HepG2 (cell line): ENCODE data around the gene TCEANC2.

Experiments
- ATF2 ChIP-seq: sonication (generic); formaldehyde crosslinking; IDR thresholded peaks from 2 replicates; pipeline ENCODE4 v1.4.0; 2020; ENCODE audit warnings: missing genetic modification reagents
- CTCF ChIP-seq: sonication (generic); formaldehyde crosslinking; IDR thresholded peaks from 2 replicates; pipeline ENCODE4 v1.5.0; 2020; ENCODE audit warnings: mild to moderate bottlenecking, missing genetic modification reagents, moderate library complexity
- ELF1 ChIP-seq: sonication (generic); formaldehyde crosslinking; IDR thresholded peaks from 2 replicates; pipeline ENCODE4 v1.4.0; 2020; ENCODE audit warnings: missing genetic modification reagents
- ISL2 ChIP-seq: sonication (generic); formaldehyde crosslinking; IDR thresholded peaks from 2 replicates; pipeline ENCODE4 v1.5.0; 2020; ENCODE audit warnings: missing genetic modification reagents
- MYC ChIP-seq: sonication (generic); formaldehyde crosslinking; IDR thresholded peaks from 2 replicates; pipeline ENCODE4 v1.9.0; 2021; ENCODE audit warnings: missing genetic modification reagents, borderline replicate concordance
- TAF1 ChIP-seq: sonication (generic); formaldehyde crosslinking; IDR thresholded peaks from 2 replicates; pipeline ENCODE4 v1.4.0; 2020; ENCODE audit warnings: missing genetic modification reagents
- ZBTB10 ChIP-seq: sonication (generic); formaldehyde crosslinking; IDR thresholded peaks from 2 replicates; pipeline ENCODE4 v1.4.0; 2020; ENCODE audit warnings: missing genetic modification reagents, borderline replicate concordance
- ZHX1 ChIP-seq: sonication (generic); formaldehyde crosslinking; IDR thresholded peaks from 2 replicates; pipeline ENCODE4 v1.8.1; 2022; ENCODE audit warnings: low read depth, mild to moderate bottlenecking, missing genetic modification reagents
- ZNF274 ChIP-seq: sonication (generic); formaldehyde crosslinking; IDR thresholded peaks from 2 replicates; pipeline ENCODE4 v1.5.1; 2020; ENCODE audit warnings: mild to moderate bottlenecking, missing genetic modification reagents

GRCh38 chr1:54121482-54122134 lies 68.2 kb downstream of the TCEANC2 start:
- TF ChIP-seq ZHX1 (CRISPR knock-in tag) (no peak), ISL2 (CRISPR knock-in tag) (no peak), ELF1 (no peak), TAF1 (CRISPR knock-in tag) (peak; percentile 14; the same call in 1 of the 2 replicates), MYC (CRISPR knock-in tag) (no peak), ZNF274 (CRISPR knock-in tag) (no peak), CTCF (CRISPR knock-in tag) (peak; percentile 97), ATF2 (CRISPR knock-in tag) (no peak), ZBTB10 (no peak)
